ENCODE data around the gene ERAP2.

The ERAP2 gene

GRCh38 chr5:96968074-96968473 is 91.8 kb downstream of the ERAP2 start:
- TF ChIP-seq CTCF (IDR thresholded peaks at IDR 0.05; ENCODE audit: extremely low read depth, missing control alignments): no peak
- no peak for DNase-seq (ENCODE audit: low spot score)

GRCh38 chr5:96968614-96969013 is 92.3 kb downstream of the ERAP2 start:
- no peak for DNase-seq (ENCODE audit: low spot score)

More at GRCh38 chr5:96968614-96969013, 92.3 kb downstream of the ERAP2 start:
- TF ChIP-seq CTCF (IDR thresholded peaks at IDR 0.05; ENCODE audit: extremely low read depth, missing control alignments): no peak
